Type B pancreatic cell (in vitro differentiated cells): ENCODE results near the gene IFT25. TPM values are rescaled to one million over a fixed set of nuclear protein-coding genes. Genes with fewer than 3 reads are reported as not detected.
A peak's percentile ranks its signal among the peaks of the same experiment; 100 is the strongest.

ENCODE experiments used
- DNase-seq: peaks from one replicate; pipeline ENCODE4 v3.0.0; 2021; ENCODE audit warnings: mixed read lengths; ENCODE audit not compliant: unreplicated experiment; ENCODE audit errors: extremely low spot score
- H3K27ac Mint-ChIP-seq: 2 replicates; pipeline ENCODE4 v1.8.0; 2021; ENCODE audit warnings: mild to moderate bottlenecking, mixed read lengths
- H3K27me3 Mint-ChIP-seq: 2 replicates; pipeline ENCODE4 v1.8.0; 2021; ENCODE audit warnings: mixed read lengths
- H3K36me3 Mint-ChIP-seq: 2 replicates; pipeline ENCODE4 v1.8.0; 2021; ENCODE audit warnings: mixed read lengths
- H3K4me1 Mint-ChIP-seq: one replicate; pipeline ENCODE4 v1.8.0; 2021; ENCODE audit warnings: mixed read lengths; ENCODE audit not compliant: unreplicated experiment
- H3K4me3 Mint-ChIP-seq: 2 replicates; pipeline ENCODE4 v1.8.0; 2021; ENCODE audit warnings: mild to moderate bottlenecking, mixed read lengths
- H3K9me3 Mint-ChIP-seq: 2 replicates; pipeline ENCODE4 v1.8.0; 2021; ENCODE audit warnings: mixed read lengths
- total RNA-seq: library from RNA; stranded (reverse); gene quantifications from 2 replicates; pipeline ENCODE4 v1.2.1, GENCODE V29; 2021; ENCODE audit warnings: low replicate concordance
- TF ChIP-seq, protein P1 (sequence below): fragments of 200-600 bp; sonication (generic); conservative IDR thresholded peaks from 2 replicates; pipeline ENCODE4 v1.5.0; 2021; ENCODE audit warnings: antibody characterized with exemption, mild to moderate bottlenecking

The IFT25 gene
- total RNA-seq, 1 donor from 2014 or later, result 41.2 TPM

DNA sequence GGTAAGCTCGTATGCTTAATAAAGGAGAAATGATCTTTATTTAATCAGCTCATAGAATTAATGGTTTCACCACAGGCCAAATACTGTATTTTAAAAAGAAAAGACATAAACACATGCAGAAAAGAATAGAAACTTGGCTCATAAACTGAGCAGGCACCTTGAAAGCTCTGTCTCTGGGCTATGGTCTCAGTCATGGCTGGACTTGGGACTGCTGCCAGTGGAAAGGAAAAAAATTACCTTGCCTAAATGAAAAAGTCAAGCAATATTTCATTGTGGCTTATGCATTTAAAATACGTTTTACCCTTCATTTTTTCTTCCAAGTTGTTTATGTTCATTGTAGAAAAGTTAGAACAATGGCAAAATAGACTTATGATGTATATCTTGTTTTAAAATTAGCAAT, 8.6 kb upstream of the IFT25 start:
- H3K4me3 Mint-ChIP-seq, result no peak overlapping the region
- no peaks in the 10 kb centered on the region for H3K27me3 Mint-ChIP-seq
- peaks cover 12% of the 10 kb centered on the region for H3K36me3 Mint-ChIP-seq
- TF ChIP-seq, protein P1, sequence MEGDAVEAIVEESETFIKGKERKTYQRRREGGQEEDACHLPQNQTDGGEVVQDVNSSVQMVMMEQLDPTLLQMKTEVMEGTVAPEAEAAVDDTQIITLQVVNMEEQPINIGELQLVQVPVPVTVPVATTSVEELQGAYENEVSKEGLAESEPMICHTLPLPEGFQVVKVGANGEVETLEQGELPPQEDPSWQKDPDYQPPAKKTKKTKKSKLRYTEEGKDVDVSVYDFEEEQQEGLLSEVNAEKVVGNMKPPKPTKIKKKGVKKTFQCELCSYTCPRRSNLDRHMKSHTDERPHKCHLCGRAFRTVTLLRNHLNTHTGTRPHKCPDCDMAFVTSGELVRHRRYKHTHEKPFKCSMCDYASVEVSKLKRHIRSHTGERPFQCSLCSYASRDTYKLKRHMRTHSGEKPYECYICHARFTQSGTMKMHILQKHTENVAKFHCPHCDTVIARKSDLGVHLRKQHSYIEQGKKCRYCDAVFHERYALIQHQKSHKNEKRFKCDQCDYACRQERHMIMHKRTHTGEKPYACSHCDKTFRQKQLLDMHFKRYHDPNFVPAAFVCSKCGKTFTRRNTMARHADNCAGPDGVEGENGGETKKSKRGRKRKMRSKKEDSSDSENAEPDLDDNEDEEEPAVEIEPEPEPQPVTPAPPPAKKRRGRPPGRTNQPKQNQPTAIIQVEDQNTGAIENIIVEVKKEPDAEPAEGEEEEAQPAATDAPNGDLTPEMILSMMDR, result no peak
- no peak for DNase-seq
- peaks cover 26% of the 10 kb centered on the region for H3K4me1 Mint-ChIP-seq
- H3K9me3 Mint-ChIP-seq, result no peaks in the 10 kb centered on the region
- no peak overlapping the region for H3K27ac Mint-ChIP-seq

DNA sequence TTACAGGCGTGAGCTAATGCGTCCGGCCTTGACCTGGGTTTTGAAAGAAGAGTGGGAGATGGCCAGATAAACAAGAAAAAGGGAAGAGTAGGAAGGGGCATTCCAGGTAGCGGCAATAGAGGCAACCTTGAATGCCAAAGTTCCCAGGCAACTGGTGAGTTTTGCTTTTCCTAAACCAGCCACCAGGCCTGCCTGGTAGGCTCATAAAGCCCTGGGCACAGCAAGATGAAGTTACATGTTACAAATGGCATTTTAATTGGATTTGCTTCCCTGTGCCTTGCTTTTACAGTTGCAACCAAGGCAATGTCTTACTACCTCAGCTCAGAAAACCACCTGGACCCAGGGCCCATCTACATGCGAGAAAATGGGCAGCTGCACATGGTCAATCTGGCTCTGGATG, 6.2 kb upstream of the IFT25 start:
- H3K9me3 Mint-ChIP-seq, result no peaks in the 10 kb centered on the region
- H3K36me3 Mint-ChIP-seq, result peaks cover 5% of the 10 kb centered on the region
- H3K4me1 Mint-ChIP-seq, result peaks cover 40% of the 10 kb centered on the region
- no peak overlapping the region for H3K4me3 Mint-ChIP-seq
- TF ChIP-seq, protein P1, result no peak
- H3K27me3 Mint-ChIP-seq, result no peaks in the 10 kb centered on the region
- H3K27ac Mint-ChIP-seq, result peak overlapping the region; percentile 46
- DNase-seq, result no peak

DNA sequence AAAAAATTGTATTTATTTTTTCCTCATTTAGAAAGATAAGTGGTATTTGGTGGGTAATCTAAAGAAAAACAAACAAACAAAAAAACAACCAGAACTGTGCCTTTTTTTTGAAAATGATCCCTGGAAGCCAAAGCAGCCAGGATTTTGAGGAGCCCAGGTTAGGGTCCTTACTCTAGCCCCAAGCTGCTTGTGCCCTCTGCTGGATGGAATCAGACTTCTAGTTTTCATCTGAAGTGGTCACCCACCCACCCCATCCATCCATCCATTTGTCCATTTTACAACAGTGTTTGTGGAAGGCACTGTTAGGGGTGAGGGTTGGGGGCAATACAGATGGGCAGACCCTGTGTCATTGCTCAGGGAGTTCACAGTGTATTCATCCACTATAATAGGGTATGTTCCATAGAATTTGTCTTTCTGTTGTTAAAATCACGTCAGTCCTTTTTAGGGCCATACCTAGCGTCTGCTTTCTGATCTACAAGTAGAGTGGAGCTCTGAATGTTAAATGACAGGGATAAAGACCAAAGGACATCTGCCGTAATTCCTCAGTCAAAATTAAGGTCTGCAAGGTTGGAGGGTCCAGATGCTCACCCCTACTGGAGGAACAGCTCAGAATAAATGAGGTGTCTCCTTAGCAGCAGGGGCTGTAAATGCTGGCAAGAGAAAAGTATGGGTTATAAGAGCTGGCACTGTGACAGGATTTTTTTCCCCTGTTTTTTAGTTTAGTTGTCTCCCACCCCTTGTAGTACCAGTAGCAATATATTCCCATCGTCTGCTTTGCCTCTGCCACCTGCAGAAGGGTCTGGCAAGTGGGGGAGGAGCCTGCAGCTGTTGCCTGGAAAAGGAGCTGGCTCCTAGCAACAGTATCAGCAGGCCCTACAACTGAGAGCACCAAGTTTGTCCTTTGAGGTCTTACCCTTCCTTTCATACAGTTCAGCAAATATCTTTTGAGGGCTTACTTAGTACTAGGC, 3.8 kb upstream of the IFT25 start:
- Mint-ChIP-seq H3K27ac (peak overlapping the region; percentile 75), H3K4me3 (peak overlapping the region; percentile 86), H3K9me3 (no peaks in the 10 kb centered on the region), H3K4me1 (peaks cover 44% of the 10 kb centered on the region), H3K27me3 (no peaks in the 10 kb centered on the region), H3K36me3 (peaks cover 8% of the 10 kb centered on the region)
- TF ChIP-seq, protein P1, result peak; percentile 76
- DNase-seq, result no peak

DNA sequence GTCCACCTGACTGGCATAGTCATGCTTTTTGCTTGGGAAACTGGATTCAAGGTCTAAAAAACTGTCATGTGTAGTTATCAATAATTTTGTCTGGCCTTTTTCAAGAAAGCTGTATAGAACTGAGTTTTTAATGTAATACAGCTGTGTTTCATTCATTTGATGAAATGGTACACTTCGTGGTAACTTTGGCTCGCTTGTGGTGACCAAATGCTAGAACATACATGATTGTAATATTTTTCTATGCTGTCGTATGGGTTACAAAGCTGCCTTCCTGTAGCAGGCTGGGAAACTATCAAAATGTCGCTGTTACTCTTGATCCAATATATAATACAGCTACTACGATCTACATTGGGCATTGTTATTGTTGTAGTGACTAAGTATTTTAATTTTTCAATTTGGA, 2.8 kb upstream of the IFT25 start:
- Mint-ChIP-seq H3K4me1 (peaks cover 49% of the 10 kb centered on the region), H3K9me3 (no peaks in the 10 kb centered on the region), H3K27ac (peak overlapping the region; percentile 81), H3K36me3 (peaks cover 6% of the 10 kb centered on the region), H3K4me3 (peak overlapping the region; percentile 86), H3K27me3 (no peaks in the 10 kb centered on the region)
- no peak for DNase-seq
- TF ChIP-seq, protein P1, result no peak

DNA sequence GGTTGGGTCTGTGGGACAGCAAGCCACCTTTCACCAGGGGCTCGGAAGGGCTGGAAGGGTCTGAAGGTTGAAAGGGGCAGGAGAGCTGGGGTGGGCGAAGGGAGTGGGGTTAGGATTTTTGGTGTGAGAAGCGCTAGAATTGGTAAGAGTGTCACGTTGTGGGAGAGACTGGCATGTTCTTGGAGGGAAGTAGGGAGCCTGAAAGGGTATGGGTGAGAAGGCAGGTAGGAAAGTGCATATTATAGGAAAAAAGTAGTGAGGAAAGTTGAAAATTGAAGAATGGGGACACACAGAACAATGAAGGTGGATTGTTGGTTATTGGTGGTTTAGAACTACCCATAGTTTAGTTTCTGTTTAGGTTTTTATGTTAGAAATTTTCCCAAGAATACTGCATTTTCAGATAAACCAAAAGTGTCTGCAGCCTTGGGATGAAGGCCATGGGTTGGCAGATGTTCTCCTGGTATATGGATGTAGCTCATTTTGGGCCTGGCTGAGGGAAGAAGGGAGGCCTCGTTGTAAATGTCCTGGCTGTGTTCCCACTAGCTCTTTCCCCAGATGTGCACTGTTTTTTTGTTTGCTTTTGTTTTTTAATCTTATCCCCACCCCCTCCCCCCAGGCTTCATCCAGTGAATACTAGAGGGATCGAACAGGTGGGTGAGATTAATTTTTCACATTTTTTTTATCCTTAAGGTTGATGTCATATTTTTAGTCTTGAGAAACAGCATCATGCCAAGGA, 1.8 kb upstream of the IFT25 start:
- DNase-seq, result no peak
- H3K4me3 Mint-ChIP-seq, result peak overlapping the region; percentile 86
- H3K9me3 Mint-ChIP-seq, result no peaks in the 10 kb centered on the region
- H3K27me3 Mint-ChIP-seq, result no peaks in the 10 kb centered on the region
- peaks cover 6% of the 10 kb centered on the region for H3K36me3 Mint-ChIP-seq
- H3K27ac Mint-ChIP-seq, result peak overlapping the region; percentile 81
- TF ChIP-seq, protein P1, result no peak
- H3K4me1 Mint-ChIP-seq, result peaks cover 51% of the 10 kb centered on the region
